Astrocyte of the cerebellum (primary cell): Measurements from ENCODE around the gene ZC2HC1B.
"Not testable (repeated sequence)": the region's sequence is repeated elsewhere in the genome, so short reads cannot be mapped to it uniquely, and the experiment has no call there.

Experiments
- DNase-seq: peaks from one replicate; pipeline ENCODE4 v3.0.0-alpha.2; 2011; ENCODE audit warnings: low read depth
- H3K4me3 ChIP-seq: 2 replicates; pipeline ENCODE4 v1.5.1; 2011; ENCODE audit warnings: mild to moderate bottlenecking, low read depth, low read length, moderate library complexity
- CTCF ChIP-seq: IDR thresholded peaks from 2 replicates; pipeline ENCODE4 v1.5.1; 2012; ENCODE audit warnings: low read length, low read depth, moderate library complexity, mild to moderate bottlenecking; ENCODE audit errors: missing control alignments
- in situ Hi-C: cut with HindIII; loops from 2 replicates; pipeline ENCODE4 v1.10.0; 2017; ENCODE audit warnings: low sequenced_read_pairs

Gene ZC2HC1B

GRCh38 chr6:143843677-143843999, 20.6 kb upstream of the ZC2HC1B start:
- H3K4me3 ChIP-seq, result peak overlapping the region; percentile 85
- TF ChIP-seq CTCF, result no peak
- in situ Hi-C loops, result no loop called here
- no peak for DNase-seq

GRCh38 chr6:143844006-143844405, 20.3 kb upstream of the ZC2HC1B start:
- peak overlapping the region; percentile 85 for H3K4me3 ChIP-seq
- no peak for TF ChIP-seq CTCF
- no peak for DNase-seq
- in situ Hi-C loops, result no loop called here

DNA sequence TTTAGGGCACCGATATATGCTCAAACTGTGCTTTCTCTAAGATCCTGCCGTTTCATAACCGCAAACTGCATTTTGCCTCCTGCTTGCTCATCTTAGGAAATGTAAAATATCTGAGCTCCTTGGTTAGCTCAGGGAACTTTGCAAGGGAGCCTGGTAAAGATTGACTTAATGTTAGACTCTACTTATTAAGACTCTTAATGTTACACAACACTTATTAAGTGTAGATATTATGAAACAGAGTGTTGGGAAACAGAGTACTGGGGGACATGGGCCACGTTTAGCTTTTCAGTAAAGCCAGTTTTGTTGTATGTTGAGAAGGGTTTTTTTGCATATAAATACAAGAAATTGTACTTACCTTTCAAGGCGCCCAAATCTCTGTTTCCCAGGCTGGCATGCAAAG, 19.2 kb upstream of the ZC2HC1B start:
- TF ChIP-seq CTCF, result no peak
- in situ Hi-C loops, result no loop called here
- DNase-seq, result no peak
- no peak overlapping the region for H3K4me3 ChIP-seq

DNA sequence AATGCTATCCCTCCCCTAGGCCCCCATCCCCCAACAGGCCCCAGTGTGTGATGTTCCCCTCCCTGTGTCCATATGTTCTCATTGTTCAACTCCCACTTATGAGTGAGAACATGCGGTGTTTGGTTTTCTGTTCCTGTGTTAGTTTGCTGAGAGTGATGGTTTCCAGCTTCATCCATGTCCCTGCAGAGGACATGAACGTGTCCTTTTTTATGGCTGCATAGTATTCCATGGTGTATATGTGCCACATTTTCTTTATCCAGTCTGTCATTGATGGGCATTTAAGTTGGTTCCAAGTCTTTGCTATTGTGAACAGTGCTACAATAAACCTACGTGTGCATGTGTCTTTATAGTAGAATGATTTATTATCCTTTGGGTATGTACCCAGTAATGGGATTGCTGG, 12.6 kb upstream of the ZC2HC1B start:
- H3K4me3 ChIP-seq, in situ Hi-C loops, DNase-seq: not testable (repeated sequence)

- H3K4me3 ChIP-seq, in situ Hi-C loops, DNase-seq: not testable (repeated sequence)
Measured at GRCh38 chr6:143855057-143855456, 9.2 kb upstream of the ZC2HC1B start.

DNA sequence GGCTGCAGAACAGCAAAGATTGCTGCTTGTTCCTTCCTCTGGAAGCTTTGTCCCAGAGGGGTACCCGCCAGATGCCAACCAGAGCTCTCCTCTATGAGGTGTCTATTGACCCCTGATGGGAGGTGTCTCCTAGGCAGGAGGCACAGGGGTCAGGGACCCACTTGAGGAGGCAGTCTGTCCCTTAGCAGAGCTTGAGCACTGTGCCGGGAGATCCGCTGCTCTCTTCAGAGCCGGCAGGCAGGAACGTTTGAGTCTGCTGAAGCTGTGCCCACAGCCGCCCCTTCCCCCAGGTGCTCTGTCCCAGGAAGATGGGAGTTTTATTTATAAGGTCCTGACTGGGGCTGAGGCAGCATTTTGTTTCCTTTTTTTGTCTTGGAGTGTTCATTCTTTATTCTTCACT, 7.5 kb upstream of the ZC2HC1B start:
- DNase-seq, in situ Hi-C loops, H3K4me3 ChIP-seq: not testable (repeated sequence)

- TF ChIP-seq CTCF, result no peak
- in situ Hi-C loops, result no loop called here
- H3K4me3 ChIP-seq, result no peak overlapping the region
- no peak for DNase-seq
Measured at GRCh38 chr6:143857651-143858050, 6.6 kb upstream of the ZC2HC1B start.

DNA sequence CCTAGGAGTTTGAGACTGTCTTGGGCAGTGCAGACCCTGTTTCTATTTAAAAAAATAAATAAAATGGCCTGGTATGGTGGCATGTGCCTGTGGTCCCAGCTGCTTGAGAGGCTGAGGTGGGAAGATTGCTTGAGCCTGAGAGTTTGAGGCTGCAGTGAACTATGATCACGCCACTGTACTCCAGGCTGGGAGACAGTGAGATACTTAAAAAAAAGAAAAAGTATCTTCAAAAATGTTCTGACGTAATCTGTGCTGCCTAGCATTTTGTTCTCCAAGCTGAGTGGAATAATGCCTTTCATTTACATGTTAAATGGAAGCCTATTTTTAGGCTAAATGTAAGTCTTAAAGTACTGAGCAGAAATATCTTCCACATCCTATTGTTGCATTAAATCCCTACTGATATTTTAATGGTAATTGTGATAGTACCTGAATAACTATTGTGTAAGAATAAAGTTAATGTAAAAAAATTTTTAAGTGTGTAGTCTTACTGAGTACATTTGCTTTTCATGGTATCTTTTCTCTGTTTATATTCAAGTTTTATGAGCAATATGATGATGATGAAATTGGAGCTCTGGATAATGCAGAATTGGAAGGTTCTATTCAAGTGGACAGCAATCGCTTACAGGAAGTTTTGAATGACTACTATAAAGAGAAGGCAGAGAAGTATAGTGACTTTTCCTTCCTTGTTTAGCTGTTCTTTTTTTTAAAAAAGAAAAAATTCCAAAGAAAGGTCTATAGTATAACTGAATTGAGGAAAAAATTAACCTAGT, 4.2 kb upstream of the ZC2HC1B start:
- in situ Hi-C loops, result no loop called here
- TF ChIP-seq CTCF, result no peak
- no peak overlapping the region for H3K4me3 ChIP-seq
- no peak for DNase-seq
